IMR-90 (cell line): ENCODE results near the gene ARF1. TPM values are rescaled to one million over a fixed set of nuclear protein-coding genes. Genes with fewer than 3 reads are reported as not detected.

Experiments used
- ATAC-seq: fragments of 200-7000 bp; cut with Tn5 transposase; 2 replicates; pipeline ENCODE4 v1.9.1; 2020; ENCODE audit warnings: low read depth, mild to moderate bottlenecking, moderate library complexity
- BruUV-seq: library from RNA; stranded (reverse); fragments of 400-500 nt; replicated peaks from 2 replicates; lab custom pipeline; 2021; lab: Mats Ljungman, UMichigan
- CTCF ChIA-PET: fragments of 300-600 bp; formaldehyde crosslinking; extraction: SDS; loops from one replicate; lab custom pipeline; 2021; ENCODE audit warnings: antibody characterized with exemption; lab: Yijun Ruan, JAX
- POLR2A ChIA-PET: fragments of 300-600 bp; sonication (Branson Sonifier 250); formaldehyde crosslinking; loops from one replicate; lab custom pipeline; 2022; ENCODE audit warnings: antibody characterized with exemption; ENCODE audit not compliant: unreplicated experiment; lab: Charles Lee
- DNase-seq: peaks from one replicate; pipeline ENCODE4 v3.0.0; 2013
- H2AFZ ChIP-seq: replicated peaks from 2 replicates; pipeline ENCODE3; 2013; ENCODE audit warnings: low read length, mild to moderate bottlenecking; ENCODE audit not compliant: poor library complexity
- H2AK5ac ChIP-seq: 2 replicates; pipeline ENCODE4 v1.6.1; 2013; ENCODE audit warnings: low read depth, low read length, inconsistent platforms
- H2AK9ac ChIP-seq: replicated peaks from 2 replicates; pipeline ENCODE3; 2013; ENCODE audit warnings: mild to moderate bottlenecking, low read depth, low read length, moderate library complexity; ENCODE audit not compliant: poor library complexity
- H2BK120ac ChIP-seq: 2 replicates; pipeline ENCODE4 v1.6.1; 2013; ENCODE audit warnings: low read depth, low read length, inconsistent platforms
- H2BK15ac ChIP-seq: 3 replicates; pipeline ENCODE4 v1.6.1; 2013; ENCODE audit warnings: low read depth, low read length, inconsistent platforms
- H2BK20ac ChIP-seq: 2 replicates; pipeline ENCODE4 v1.6.1; 2013; ENCODE audit warnings: low read depth, mild to moderate bottlenecking, inconsistent platforms, low read length, moderate library complexity
- H2BK5ac ChIP-seq: 2 replicates; pipeline ENCODE4 v1.6.1; 2013; ENCODE audit warnings: mild to moderate bottlenecking, low read depth, low read length, inconsistent platforms; ENCODE audit not compliant: poor library complexity, severe bottlenecking
- H3K14ac ChIP-seq: replicated peaks from 2 replicates; pipeline ENCODE4 v1.6.1; 2013; ENCODE audit warnings: low read depth, low read length, inconsistent platforms
- H3K18ac ChIP-seq: 2 replicates; pipeline ENCODE4 v1.6.1; 2013; ENCODE audit warnings: low read depth, low read length, control low read depth
- H3K23ac ChIP-seq: 2 replicates; pipeline ENCODE4 v1.6.1; 2013; ENCODE audit warnings: low read depth, low read length, inconsistent platforms
- H3K27ac ChIP-seq: 2 replicates; pipeline ENCODE4 v1.5.1; 2013; ENCODE audit warnings: mild to moderate bottlenecking, control low read depth, low read length; ENCODE audit not compliant: insufficient read depth
- H3K27me3 ChIP-seq: 2 replicates; pipeline ENCODE4 v1.6.1; 2013; ENCODE audit warnings: low read length; ENCODE audit not compliant: control insufficient read depth, insufficient read depth
- H3K36me3 ChIP-seq: 2 replicates; pipeline ENCODE4 v1.6.1; 2013; ENCODE audit warnings: low read length, mixed read lengths; ENCODE audit not compliant: control insufficient read depth, insufficient read depth
- H3K4ac ChIP-seq: 2 replicates; pipeline ENCODE4 v1.6.1; 2013; ENCODE audit warnings: low read depth, low read length, inconsistent platforms
- H3K4me1 ChIP-seq: 2 replicates; pipeline ENCODE4 v1.6.1; 2013; ENCODE audit warnings: low read length, mixed read lengths; ENCODE audit not compliant: control insufficient read depth, insufficient read depth
- H3K4me2 ChIP-seq: 2 replicates; pipeline ENCODE4 v1.6.1; 2013; ENCODE audit warnings: low read depth, mild to moderate bottlenecking, control low read depth, low read length, moderate library complexity
- H3K4me3 ChIP-seq: 2 replicates; pipeline ENCODE4 v1.5.1; 2013; ENCODE audit warnings: low read depth, mild to moderate bottlenecking, control low read depth, low read length, moderate library complexity; ENCODE audit not compliant: insufficient read depth
- H3K56ac ChIP-seq: 2 replicates; pipeline ENCODE4 v1.6.1; 2013; ENCODE audit warnings: low read length, inconsistent platforms; ENCODE audit not compliant: insufficient read depth; ENCODE audit errors: extremely low read depth
- H3K79me1 ChIP-seq, 2 experiments: 2 replicates each; pipeline ENCODE4 v1.6.1; 2013; ENCODE audit warnings: low read length in 2 of 2, inconsistent platforms in 1 of 2, low read depth in 1 of 2
- H3K9ac ChIP-seq: 2 replicates; pipeline ENCODE4 v1.6.1; 2013; ENCODE audit warnings: low read depth, low read length, control low read depth
- H3K9me1 ChIP-seq: 2 replicates; pipeline ENCODE4 v1.6.1; 2013; ENCODE audit warnings: low read length, inconsistent platforms; ENCODE audit not compliant: insufficient read depth
- H3K9me3 ChIP-seq: 2 replicates; pipeline ENCODE4 v1.6.1; 2013; ENCODE audit warnings: low read length; ENCODE audit not compliant: control insufficient read depth, insufficient read depth
- H4K20me1 ChIP-seq: 2 replicates; pipeline ENCODE4 v1.6.1; 2013; ENCODE audit warnings: low read length, inconsistent platforms; ENCODE audit not compliant: insufficient read depth
- H4K5ac ChIP-seq: 2 replicates; pipeline ENCODE4 v1.6.1; 2013; ENCODE audit warnings: mild to moderate bottlenecking, low read depth, low read length, control low read depth
- H4K8ac ChIP-seq, 2 experiments: 2 replicates each; pipeline ENCODE4 v1.6.1; 2013; ENCODE audit warnings: low read depth in 2 of 2, low read length in 2 of 2, control low read depth in 1 of 2, inconsistent platforms in 1 of 2
- H4K91ac ChIP-seq: 2 replicates; pipeline ENCODE4 v1.6.1; 2013; ENCODE audit warnings: low read depth, low read length, inconsistent platforms; ENCODE audit not compliant: insufficient read depth
- CHD1 ChIP-seq: IDR thresholded peaks from 2 replicates; pipeline ENCODE4 v1.6.1; 2012; ENCODE audit warnings: low read depth, low read length, improper control_type of control experiment
- FOS ChIP-seq: fragments of 150-350 bp; IDR thresholded peaks from 2 replicates; pipeline ENCODE4 v1.6.1; 2016; ENCODE audit warnings: low read depth, low read length
- NFE2L2 ChIP-seq: fragments of 150-350 bp; IDR thresholded peaks from 2 replicates; pipeline ENCODE4 v1.6.1; 2016; ENCODE audit warnings: low read depth, mild to moderate bottlenecking, low read length
- WGBS, 2 experiments: methylation state at CpG; one replicate each; pipeline versions ENCODE4 v1.1.5 to v1.1.7; 2013; ENCODE audit warnings: missing lambda C conversion rate in 2 of 2; ENCODE audit not compliant: insufficient read length in 1 of 2; ENCODE audit errors: extremely low coverage in 2 of 2; 5-methylcytosine and 5-hydroxymethylcytosine counted together
- dilution Hi-C: fragments of 300-500 bp; cut with HindIII; formaldehyde crosslinking; loops from one replicate; pipeline ENCODE4 v1.14.3; 2018; ENCODE audit warnings: low sequenced_read_pairs; ENCODE audit not compliant: unreplicated experiment
- in situ Hi-C: fragments of 300-500 bp; cut with MboI; formaldehyde crosslinking; loops from 3 replicates; pipeline ENCODE4 v1.14.3; 2019; ENCODE audit warnings: low sequenced_read_pairs, inconsistent platforms, mixed read lengths
- intact Hi-C: fragments of 100-400 bp; cut with micrococcal nuclease; formaldehyde crosslinking; loops from 2 replicates; pipeline ENCODE4 v1.10.0; 2022
- polyA plus RNA-seq, 3 experiments: library from polyadenylated mRNA; depleted of rRNA; stranded (reverse); fragments of >200 nt; gene quantifications; 2 replicates each; pipeline ENCODE4 v1.2.3, GENCODE V29; 2012; ENCODE audit warnings: low replicate concordance in 1 of 3
- total RNA-seq: library from RNA; depleted of rRNA; stranded (reverse); fragments of >200 nt; gene quantifications from 2 replicates; pipeline ENCODE4 v1.2.3, GENCODE V29; 2012

Gene ARF1
- total and polyA plus RNA-seq, 2 of the 4 experiments (the other 2 are of a cell fraction) = 330 to 1,100 TPM

- H2BK5ac ChIP-seq = no peak overlapping the region
- no peak overlapping the region for H2AK5ac ChIP-seq
- no peak overlapping the region for H3K27ac ChIP-seq
- H3K4ac ChIP-seq = no peak overlapping the region
- peaks cover 67% of the 10 kb centered on the region for H4K20me1 ChIP-seq
- ChIA-PET POLR2A (no interaction called here), CTCF (no interaction called here)
- no peak overlapping the region for H2BK15ac ChIP-seq
- intact Hi-C loops (loop anchor here (5.0 kb wide), 1 partner anchor 42 kb away; the partner anchor contains the start of gene C1orf35), in situ Hi-C loops (no loop called here), dilution Hi-C loops (no loop called here)
- DNase-seq = no peak
- no peak overlapping the region for H3K56ac ChIP-seq
- peaks cover 22% of the 10 kb centered on the region for H3K4me1 ChIP-seq
- no peak for ATAC-seq
- TF ChIP-seq NFE2L2 = no peak
- TF ChIP-seq CHD1 = no peak
- TF ChIP-seq FOS = no peak
- no peak overlapping the region for H2AFZ ChIP-seq
- H3K23ac ChIP-seq = no peak overlapping the region
- no peak overlapping the region for H3K4me2 ChIP-seq
- no peak overlapping the region for H4K5ac ChIP-seq
- H4K8ac ChIP-seq = no peak overlapping the region
- H3K36me3 ChIP-seq = peaks cover 15% of the 10 kb centered on the region
- WGBS, 2 experiments = 80% methylated on average over 2 of the region's 16 CpGs; no CpG with 5 or more reads in 1 of the 2 experiments
- no peak overlapping the region for H2BK20ac ChIP-seq
- no peaks in the 10 kb centered on the region for H3K9me3 ChIP-seq
- no peak overlapping the region for H3K18ac ChIP-seq
- no peaks in the 10 kb centered on the region for H3K27me3 ChIP-seq
- no peak overlapping the region for H2BK120ac ChIP-seq
- no peak overlapping the region for H3K4me3 ChIP-seq
- no peak overlapping the region for H3K14ac ChIP-seq
- H4K91ac ChIP-seq = no peak overlapping the region
- H2AK9ac ChIP-seq = no peak overlapping the region
- peaks cover 0 to 73% of the 10 kb centered on the region in 2 experiments; a peak in 2 of 4 replicates for H3K79me1 ChIP-seq
- no TSS peak for BruUV-seq
- H3K9me1 ChIP-seq = peaks cover 24% of the 10 kb centered on the region
- no peak overlapping the region for H3K9ac ChIP-seq
Observed at GRCh38 chr1:228144193-228144992, 61.9 kb downstream of the ARF1 start.
